HEK293 (cell line): ENCODE results near the gene ZNF646.

Experiments
- CTCF ChIA-PET: fragments of 350-600 bp; formaldehyde crosslinking; extraction: SDS; loops from one replicate; lab custom pipeline; 2021; ENCODE audit warnings: antibody characterized with exemption; lab: Yijun Ruan, JAX
- POLR2A ChIA-PET: fragments of 300-600 bp; formaldehyde crosslinking; extraction: SDS; loops from one replicate; lab custom pipeline; 2020; ENCODE audit warnings: antibody characterized with exemption, inconsistent platforms; lab: Yijun Ruan, JAX
- H3K27ac ChIP-seq: fragments of 200-500 bp; sonication (Bioruptor generic); 2 replicates; pipeline ENCODE4 v1.5.1; 2014; ENCODE audit warnings: low read depth, low read length, control low read depth, inconsistent platforms; ENCODE audit errors: extremely low read depth
- H3K36me3 ChIP-seq, 2 experiments: fragments of 200-500 bp in 1 of 2; sonication (Bioruptor generic) in 1 of 2; 1 replicate in 1 of 2; 2 replicates in 1 of 2; pipeline ENCODE4 v1.5.1; 2014 to 2017; ENCODE audit warnings: inconsistent platforms in 2 of 2, low read length in 2 of 2; ENCODE audit not compliant: control insufficient read depth in 2 of 2, insufficient read depth in 1 of 2
- H3K4me1 ChIP-seq: fragments of 200-500 bp; sonication (Bioruptor generic); 2 replicates; pipeline ENCODE4 v1.5.1; 2014; ENCODE audit warnings: mild to moderate bottlenecking, low read length, inconsistent platforms; ENCODE audit not compliant: control insufficient read depth, insufficient read depth
- H3K4me3 ChIP-seq: 2 replicates; pipeline ENCODE4 v1.5.1; 2011; ENCODE audit warnings: low read depth, mild to moderate bottlenecking, control low read depth, low read length, moderate library complexity
- H3K9me3 ChIP-seq: fragments of 200-500 bp; sonication (Bioruptor generic); 2 replicates; pipeline ENCODE4 v1.5.1; 2014; ENCODE audit warnings: low read depth, low read length, inconsistent platforms; ENCODE audit not compliant: control insufficient read depth, insufficient read depth
- ATF2 ChIP-seq: fragments of 450-650 bp; formaldehyde crosslinking; IDR thresholded peaks from 2 replicates; pipeline ENCODE4 v1.5.1; 2016; ENCODE audit warnings: missing biosample characterization, missing genetic modification characterization, low read depth
- CTCF ChIP-seq: fragments of 450-650 bp; formaldehyde crosslinking; IDR thresholded peaks from 2 replicates; pipeline ENCODE4 v1.5.1; 2016; ENCODE audit warnings: missing biosample characterization, missing genetic modification characterization
- TCF7L2 ChIP-seq: IDR thresholded peaks from 2 replicates; pipeline ENCODE4 v1.6.1; 2011; ENCODE audit warnings: low read depth, mild to moderate bottlenecking, inconsistent platforms, low read length, moderate library complexity, borderline replicate concordance
- ZBTB21 ChIP-seq: fragments of 450-650 bp; formaldehyde crosslinking; IDR thresholded peaks from 2 replicates; pipeline ENCODE4 v1.5.1; 2017; ENCODE audit warnings: missing biosample characterization, missing genetic modification characterization
- ZBTB26 ChIP-seq: fragments of 450-650 bp; formaldehyde crosslinking; optimal IDR thresholded peaks from 2 replicates; pipeline ENCODE3; 2016; ENCODE audit warnings: missing biosample characterization, mild to moderate bottlenecking, missing genetic modification characterization
- ZBTB48 ChIP-seq: fragments of 450-650 bp; formaldehyde crosslinking; IDR thresholded peaks from 2 replicates; pipeline ENCODE4 v1.5.1; 2016; ENCODE audit warnings: missing biosample characterization, missing genetic modification characterization
- ZEB2 ChIP-seq: fragments of 450-650 bp; formaldehyde crosslinking; IDR thresholded peaks from 2 replicates; pipeline ENCODE4 v1.5.1; 2016; ENCODE audit warnings: missing biosample characterization, missing genetic modification characterization
- ZFP3 ChIP-seq: fragments of 450-650 bp; formaldehyde crosslinking; IDR thresholded peaks from 2 replicates; pipeline ENCODE4 v1.5.1; 2016; ENCODE audit warnings: low read depth, missing biosample characterization, missing genetic modification characterization
- ZNF10 ChIP-seq: fragments of 450-650 bp; formaldehyde crosslinking; IDR thresholded peaks from 2 replicates; pipeline ENCODE4 v1.5.1; 2017; ENCODE audit warnings: missing biosample characterization, missing genetic modification characterization
- ZNF155 ChIP-seq: fragments of 450-650 bp; formaldehyde crosslinking; IDR thresholded peaks from 2 replicates; pipeline ENCODE4 v1.5.1; 2016; ENCODE audit warnings: missing biosample characterization, missing genetic modification characterization
- ZNF202 ChIP-seq: fragments of 450-650 bp; formaldehyde crosslinking; IDR thresholded peaks from 2 replicates; pipeline ENCODE4 v1.5.1; 2016; ENCODE audit warnings: missing biosample characterization, missing genetic modification characterization, borderline replicate concordance
- ZNF223 ChIP-seq: fragments of 450-650 bp; formaldehyde crosslinking; IDR thresholded peaks from 2 replicates; pipeline ENCODE4 v1.5.1; 2016; ENCODE audit warnings: missing biosample characterization, missing genetic modification characterization
- ZNF24 ChIP-seq: fragments of 450-650 bp; formaldehyde crosslinking; IDR thresholded peaks from 2 replicates; pipeline ENCODE4 v1.5.1; 2016; ENCODE audit warnings: missing biosample characterization, missing genetic modification characterization
- ZNF26 ChIP-seq: fragments of 450-650 bp; formaldehyde crosslinking; IDR thresholded peaks from 2 replicates; pipeline ENCODE4 v1.5.1; 2016; ENCODE audit warnings: missing biosample characterization, missing genetic modification characterization
- ZNF302 ChIP-seq: fragments of 450-650 bp; formaldehyde crosslinking; IDR thresholded peaks from 2 replicates; pipeline ENCODE4 v1.5.1; 2016; ENCODE audit warnings: missing biosample characterization, missing genetic modification characterization, low read depth
- ZNF324 ChIP-seq: fragments of 450-650 bp; formaldehyde crosslinking; IDR thresholded peaks from 2 replicates; pipeline ENCODE4 v1.5.1; 2016; ENCODE audit warnings: missing biosample characterization, missing genetic modification characterization
- ZNF350 ChIP-seq: fragments of 450-650 bp; formaldehyde crosslinking; IDR thresholded peaks from 2 replicates; pipeline ENCODE4 v1.5.0; 2017; ENCODE audit warnings: missing biosample characterization, mild to moderate bottlenecking, missing genetic modification characterization
- ZNF362 ChIP-seq: fragments of 450-650 bp; formaldehyde crosslinking; IDR thresholded peaks from 2 replicates; pipeline ENCODE4 v1.5.1; 2016; ENCODE audit warnings: missing biosample characterization, missing genetic modification characterization
- ZNF394 ChIP-seq: fragments of 450-650 bp; formaldehyde crosslinking; IDR thresholded peaks from 2 replicates; pipeline ENCODE4 v1.5.1; 2016; ENCODE audit warnings: missing biosample characterization, missing genetic modification characterization, mild to moderate bottlenecking, moderate library complexity, borderline replicate concordance
- ZNF549 ChIP-seq: fragments of 450-650 bp; IDR thresholded peaks from 2 replicates; pipeline ENCODE4 v1.5.1; 2018; ENCODE audit warnings: missing biosample characterization, missing genetic modification characterization, mild to moderate bottlenecking, inconsistent platforms, moderate library complexity
- ZNF645 ChIP-seq: fragments of 450-650 bp; formaldehyde crosslinking; IDR thresholded peaks from 2 replicates; pipeline ENCODE4; 2016; ENCODE audit warnings: missing biosample characterization, missing genetic modification characterization
- ZNF660 ChIP-seq: fragments of 450-650 bp; IDR thresholded peaks from 2 replicates; pipeline ENCODE4 v1.5.1; 2018; ENCODE audit warnings: missing biosample characterization, mild to moderate bottlenecking, missing genetic modification characterization
- ZNF777 ChIP-seq: fragments of 450-650 bp; formaldehyde crosslinking; IDR thresholded peaks from 2 replicates; pipeline ENCODE4 v1.5.1; 2017; ENCODE audit warnings: missing biosample characterization, missing genetic modification characterization, borderline replicate concordance
- ZNF791 ChIP-seq: fragments of 450-650 bp; formaldehyde crosslinking; IDR thresholded peaks from 2 replicates; pipeline ENCODE4 v1.5.1; 2016; ENCODE audit warnings: missing biosample characterization, missing genetic modification characterization
- ZSCAN16 ChIP-seq: fragments of 450-650 bp; formaldehyde crosslinking; IDR thresholded peaks from 2 replicates; pipeline ENCODE4 v1.5.1; 2016; ENCODE audit warnings: missing biosample characterization, missing genetic modification characterization
- ZSCAN5A ChIP-seq: fragments of 450-650 bp; formaldehyde crosslinking; IDR thresholded peaks from 2 replicates; pipeline ENCODE4 v1.5.1; 2016; ENCODE audit warnings: missing biosample characterization, missing genetic modification characterization

The ZNF646 gene

GRCh38 chr16:31094088-31094423 lies 19.8 kb downstream of the ZNF646 start (continued):
- no peak; the same call in 1 of the 2 replicates for TF ChIP-seq CTCF (tag by site-specific recombination)
- peak; percentile 84 for TF ChIP-seq ZBTB48 (tag by site-specific recombination)
- no peak for TF ChIP-seq ZNF202 (tag by site-specific recombination)
- no peak for TF ChIP-seq ZNF777 (tag by site-specific recombination)
- no peak for TF ChIP-seq ZNF24 (tag by site-specific recombination)
- no peak for TF ChIP-seq ZNF350
- TF ChIP-seq ZNF394 (tag by site-specific recombination) = no peak
- no peak; the same call in 1 of the 2 replicates for TF ChIP-seq ZNF645 (tag by site-specific recombination)
- TF ChIP-seq ZNF155 (tag by site-specific recombination) = no peak
- no peak; the same call in 1 of the 2 replicates for TF ChIP-seq ATF2 (tag by site-specific recombination)
- TF ChIP-seq ZSCAN16 = 0 out of 2 replicates have a peak, but pooled peaks have one; percentile 10
- TF ChIP-seq ZNF362 = no peak
- no peak for TF ChIP-seq ZNF10 (tag by site-specific recombination)
- no peak for TF ChIP-seq ZNF791 (tag by site-specific recombination)
- no peak for TF ChIP-seq ZNF26
- TF ChIP-seq TCF7L2 = no peak

- peaks cover 3% of the 10 kb centered on the region; the same call in 1 of the 2 replicates for H3K4me1 ChIP-seq
- CTCF ChIA-PET = interaction anchor here (0.7 to 1.2 kb wide), 3 partner anchors 23 to 269 kb away, joined by 3 to 4 read pairs (median 3); no protein-coding TSS in a partner anchor
- peaks cover 0 to 22% of the 10 kb centered on the region in 2 experiments; a peak in 2 of 3 replicates for H3K36me3 ChIP-seq
- H3K4me3 ChIP-seq = peak within 1 kb of the TSS; percentile 79
- POLR2A ChIA-PET = interaction anchor here (0.7 to 4.0 kb wide), 5 partner anchors 10 to 85 kb away, joined by 3 to 26 read pairs (median 7); partner anchors contain the start of genes FUS, ZNF646 and ZNF668
- peak within 1 kb of the TSS; percentile 85 for H3K27ac ChIP-seq
- no peaks in the 10 kb centered on the region for H3K9me3 ChIP-seq
- no peak for TF ChIP-seq ZSCAN5A (tag by site-specific recombination)
- TF ChIP-seq ZNF223 (tag by site-specific recombination) = no peak
- no peak for TF ChIP-seq ZFP3 (tag by site-specific recombination)
- TF ChIP-seq ZEB2 (tag by site-specific recombination) = peak; percentile 96
- TF ChIP-seq ZNF324 (tag by site-specific recombination) = peak; percentile 43; the same call in 1 of the 2 replicates
- 0 out of 2 replicates have a peak, but pooled peaks have one; percentile 45 for TF ChIP-seq ZNF660 (tag by site-specific recombination)
- no peak for TF ChIP-seq ZNF302 (tag by site-specific recombination)
- TF ChIP-seq ZNF549 (tag by site-specific recombination) = no peak
- TF ChIP-seq ZBTB21 (tag by site-specific recombination) = no peak
- peak; percentile 99 for TF ChIP-seq ZBTB26
These were observed 20.4 kb downstream of the ZNF646 start, which contains the start of gene VKORC1 for GRCh38 chr16:31094424-31095120. Gene VKORC1, minus strand, starts transcription at chr16:31094797. Its CDS starts 68 bp downstream, at chr16:31094729.
